HG02763 (cell line): Measurements from ENCODE around the gene TMPRSS11E.
"Not testable (repeated sequence)": the region's sequence is repeated elsewhere in the genome, so short reads cannot be mapped to it uniquely, and the experiment has no call there.

Experiments used
- ATAC-seq: cut with Tn5 transposase; IDR thresholded peaks from one replicate; pipeline ENCODE4 v1.9.1; 2021; ENCODE audit warnings: mild to moderate bottlenecking, moderate library complexity; ENCODE audit not compliant: unreplicated experiment

The TMPRSS11E gene

GRCh38 chr4:68460085-68460484 lies 12.8 kb downstream of the TMPRSS11E start:
- no peak for ATAC-seq

DNA sequence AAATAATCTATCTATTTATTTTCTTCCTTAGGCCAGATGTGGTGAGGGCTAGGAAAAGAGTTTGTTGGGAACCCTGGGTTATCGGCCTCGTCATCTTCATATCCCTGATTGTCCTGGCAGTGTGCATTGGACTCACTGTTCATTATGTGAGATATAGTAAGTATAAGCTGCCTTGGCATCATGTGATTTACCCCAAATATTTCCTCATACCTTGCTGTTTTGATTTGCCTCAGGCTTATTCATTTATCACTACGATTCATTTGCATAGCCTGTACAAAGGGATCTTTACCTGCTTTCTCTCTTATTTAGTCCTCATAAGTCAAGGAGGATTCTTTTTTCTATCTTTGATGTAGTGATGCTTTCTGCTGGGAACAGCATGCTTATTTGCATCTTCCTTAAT lies 14.5 kb downstream of the TMPRSS11E start:
- no peak for ATAC-seq

GRCh38 chr4:68462691-68463090 lies 15.4 kb downstream of the TMPRSS11E start:
- ATAC-seq = no peak

- ATAC-seq = no peak
Observed at GRCh38 chr4:68463796-68464195, 16.5 kb downstream of the TMPRSS11E start.

GRCh38 chr4:68465058-68465457 lies 17.8 kb downstream of the TMPRSS11E start:
- ATAC-seq = no peak

GRCh38 chr4:68466185-68466584 lies 18.9 kb downstream of the TMPRSS11E start:
- no peak for ATAC-seq

GRCh38 chr4:68466751-68467150 lies 19.5 kb downstream of the TMPRSS11E start:
- no peak for ATAC-seq

DNA sequence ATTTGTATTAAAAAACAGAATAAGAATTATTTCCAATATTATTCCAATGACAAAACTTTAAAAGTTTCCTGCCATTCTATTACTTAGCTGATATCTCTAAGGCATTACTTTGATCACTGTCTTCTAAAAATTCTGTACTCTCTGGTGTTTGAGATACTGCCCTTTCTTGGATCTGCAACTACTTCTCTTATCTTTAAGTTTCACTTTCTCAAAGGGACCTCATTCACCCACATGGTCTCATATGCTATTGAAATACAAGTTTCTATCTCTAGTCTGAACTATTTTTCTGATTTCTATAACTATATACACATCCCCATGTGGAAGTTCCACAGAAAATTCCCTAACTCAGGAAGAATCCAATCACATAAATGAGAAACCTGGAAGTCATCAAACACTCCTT lies 22.2 kb downstream of the TMPRSS11E start:
- ATAC-seq = peak; percentile 57

DNA sequence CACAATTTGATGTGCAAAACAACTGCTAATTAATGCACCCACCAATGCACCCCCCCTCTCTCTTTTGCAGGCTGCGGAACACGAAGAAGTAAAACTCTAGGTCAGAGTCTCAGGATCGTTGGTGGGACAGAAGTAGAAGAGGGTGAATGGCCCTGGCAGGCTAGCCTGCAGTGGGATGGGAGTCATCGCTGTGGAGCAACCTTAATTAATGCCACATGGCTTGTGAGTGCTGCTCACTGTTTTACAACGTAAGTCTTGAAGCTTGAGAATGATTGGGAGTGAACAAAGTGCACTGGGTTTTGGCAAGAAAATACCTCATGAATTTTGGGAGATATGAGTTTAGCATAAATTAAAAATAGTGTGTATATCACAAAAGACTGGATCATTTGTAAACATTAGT lies 28.9 kb downstream of the TMPRSS11E start:
- ATAC-seq = no peak

GRCh38 chr4:68489338-68489737 lies 42.1 kb downstream of the TMPRSS11E start:
- no peak for ATAC-seq

DNA sequence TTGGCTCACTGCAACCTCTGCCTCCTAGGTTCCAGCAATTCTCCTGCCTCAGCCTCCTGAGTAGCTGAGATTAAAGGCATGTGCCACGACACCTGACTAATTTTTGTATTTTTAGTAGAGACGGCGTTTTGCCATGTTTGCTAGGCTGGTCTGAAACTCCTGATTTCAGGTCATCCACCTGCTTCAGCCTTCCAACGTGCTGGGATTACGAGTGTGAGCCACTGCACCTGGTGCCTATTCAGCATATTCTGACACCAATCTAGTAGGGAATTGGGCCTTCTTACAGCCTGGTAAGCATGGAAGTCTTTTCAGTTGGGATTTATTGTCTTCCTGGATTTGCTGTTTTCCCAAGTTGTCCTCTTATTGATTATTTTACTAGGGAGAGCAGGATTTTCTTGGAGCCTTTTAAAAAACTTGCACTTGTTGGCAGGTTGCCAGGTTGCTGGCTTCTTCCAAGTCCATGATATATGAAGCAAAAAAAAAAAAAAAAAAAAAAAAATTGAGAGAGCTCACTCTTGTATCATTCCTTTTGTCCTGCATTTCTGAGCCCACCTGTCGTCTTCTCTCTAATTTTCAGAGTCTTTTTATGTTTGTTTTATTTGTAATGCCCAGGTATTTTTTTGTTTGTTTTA lies 43.7 kb downstream of the TMPRSS11E start:
- no peak for ATAC-seq

- peak; percentile 40 for ATAC-seq
Observed at GRCh38 chr4:68494688-68495087, 47.4 kb downstream of the TMPRSS11E start.

DNA sequence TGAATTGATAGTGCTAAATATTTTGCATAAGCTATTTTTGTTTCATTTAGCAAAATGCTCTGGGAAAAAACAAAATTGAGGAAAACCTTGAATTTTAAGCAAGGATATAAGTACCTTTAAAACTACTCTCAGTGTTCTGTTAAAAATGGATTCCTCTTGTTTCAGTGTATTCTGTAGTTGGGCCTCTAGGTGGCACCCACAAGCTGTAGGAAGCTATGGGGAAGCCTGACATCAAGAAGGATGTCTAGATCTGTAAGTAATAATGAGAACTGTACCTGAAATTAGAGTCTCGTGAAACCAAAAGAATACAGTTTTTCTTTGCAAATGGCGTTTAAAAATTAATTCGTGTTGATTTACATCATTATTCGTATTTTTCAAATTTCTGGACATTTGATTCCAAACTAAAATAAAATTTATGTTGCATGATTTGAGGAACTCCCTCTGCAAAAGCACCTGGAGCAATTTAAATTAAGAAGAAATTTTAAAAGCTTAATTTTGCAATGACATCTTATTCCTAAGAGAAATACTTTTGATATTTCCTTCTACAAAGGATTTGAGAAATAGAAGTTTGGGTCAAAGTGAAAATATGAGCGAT lies 51.2 kb downstream of the TMPRSS11E start:
- ATAC-seq = peak; percentile 84

DNA sequence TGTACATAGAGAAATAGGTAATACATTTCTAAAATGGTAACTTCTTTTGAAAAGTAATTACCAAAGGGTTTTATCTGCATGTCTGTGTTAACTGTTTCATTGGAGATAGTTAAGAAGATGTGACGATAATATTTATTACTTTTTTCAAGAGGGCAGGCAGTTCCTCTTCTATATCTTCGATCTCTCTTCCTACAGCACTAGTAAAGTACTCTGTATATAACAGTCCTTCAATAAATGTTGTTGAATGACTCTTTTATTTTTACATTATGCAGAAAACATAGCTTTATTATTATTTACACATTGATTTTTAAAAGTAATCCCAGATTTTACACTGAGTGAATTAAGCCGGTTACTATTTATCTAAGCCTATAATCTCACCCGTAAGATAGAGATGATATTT lies 51.8 kb downstream of the TMPRSS11E start:
- ATAC-seq = no peak

DNA sequence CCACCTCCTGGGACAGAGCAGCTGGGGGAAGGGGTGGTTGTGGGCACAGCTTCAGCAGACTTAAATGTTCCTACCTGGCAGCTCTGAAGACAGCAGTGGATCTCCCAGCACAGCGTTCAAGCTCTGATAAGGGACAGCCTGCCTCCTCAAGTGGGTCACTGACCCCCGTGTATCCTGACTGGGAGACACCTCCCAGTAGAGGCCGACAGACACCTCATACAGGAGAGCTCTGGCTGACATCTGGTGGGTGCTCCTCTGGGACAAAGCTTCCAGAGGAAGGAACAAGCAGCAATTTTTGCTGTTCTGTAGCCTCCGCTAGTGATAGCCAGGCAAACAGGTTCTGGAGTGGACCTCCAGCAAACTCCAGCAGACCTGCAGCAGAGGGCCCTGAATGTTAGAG lies 56.2 kb downstream of the TMPRSS11E start:
- not testable (repeated sequence) for ATAC-seq

DNA sequence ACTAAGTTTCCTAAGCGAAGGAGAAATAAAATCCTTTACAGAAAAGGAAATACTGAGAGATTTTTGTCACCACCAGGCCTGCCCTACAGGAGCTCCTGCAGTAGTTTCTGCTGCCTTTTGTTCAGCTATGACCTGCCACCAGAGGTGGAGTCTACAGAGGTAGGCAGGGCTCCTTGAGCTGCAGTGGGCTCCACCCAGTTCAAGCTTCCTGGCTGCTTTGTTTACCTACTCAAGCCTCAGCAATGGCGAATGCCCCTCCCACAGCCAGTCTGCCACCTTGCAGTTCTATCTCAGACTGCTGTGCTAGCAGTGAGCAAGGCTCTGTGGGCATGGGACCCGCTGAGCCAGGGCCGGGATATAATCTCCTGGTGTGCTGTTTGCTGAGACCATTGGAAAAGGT lies 57.6 kb downstream of the TMPRSS11E start:
- ATAC-seq = not testable (repeated sequence)

DNA sequence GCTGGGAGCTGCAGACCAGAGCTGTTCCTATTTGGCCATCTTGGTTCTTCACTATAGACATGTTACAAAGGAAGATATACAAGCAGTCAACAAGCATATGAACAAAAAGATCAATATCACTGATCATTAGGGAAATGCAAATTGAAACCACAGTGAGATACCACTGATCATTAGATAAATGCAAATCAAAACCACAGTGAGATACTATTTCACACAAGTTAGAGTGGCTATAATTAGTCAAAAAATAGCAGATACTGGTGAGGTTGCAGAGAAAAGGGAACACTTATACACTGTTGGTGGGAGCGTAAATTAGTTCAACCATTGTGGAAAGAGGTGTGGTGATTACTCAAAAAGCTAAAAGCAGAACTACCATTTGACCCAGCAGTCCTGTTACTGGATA lies 58.2 kb downstream of the TMPRSS11E start:
- not testable (repeated sequence) for ATAC-seq

DNA sequence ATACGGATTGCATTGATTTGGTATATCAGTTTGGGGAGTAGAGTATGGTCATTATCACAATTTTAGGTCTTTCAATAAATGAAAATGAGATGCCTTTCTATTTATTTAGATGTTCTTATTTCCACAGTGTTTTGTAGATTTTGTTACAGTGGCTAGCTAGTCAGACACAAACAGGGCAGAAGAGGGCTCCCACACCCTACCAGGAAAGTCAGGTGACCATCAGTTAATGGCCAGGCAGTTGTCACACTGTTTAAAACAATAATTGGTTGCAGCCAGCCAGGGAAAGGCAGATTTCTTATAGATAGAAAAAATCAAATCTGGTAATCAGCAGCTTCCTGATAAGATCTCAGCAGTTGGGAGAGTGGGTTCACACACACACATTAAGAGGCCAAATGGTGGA lies 71.6 kb downstream of the TMPRSS11E start:
- ATAC-seq = no peak

GRCh38 chr4:68520985-68521384 lies 73.7 kb downstream of the TMPRSS11E start:
- no peak for ATAC-seq

DNA sequence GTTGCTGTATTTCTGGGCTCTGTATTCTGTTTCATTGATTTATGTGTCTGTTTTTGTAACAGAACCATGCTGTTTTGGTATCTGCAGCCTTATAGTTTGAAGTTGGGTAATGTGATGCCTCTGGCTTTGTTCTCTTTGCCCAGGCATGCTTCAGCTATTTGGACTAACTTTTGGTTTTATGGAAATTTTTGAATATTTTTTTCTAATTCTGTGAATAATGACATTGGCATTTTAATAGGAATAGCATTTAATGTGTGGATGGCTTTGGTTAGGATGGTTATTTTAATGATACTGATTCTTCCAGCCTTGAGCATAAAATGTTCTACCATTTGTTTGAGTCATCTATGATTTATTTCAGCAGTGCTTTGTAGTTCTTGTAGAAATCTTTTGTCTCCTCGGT lies 75.0 kb downstream of the TMPRSS11E start:
- not testable (repeated sequence) for ATAC-seq

GRCh38 chr4:68535974-68536373 lies 88.7 kb downstream of the TMPRSS11E start:
- no peak for ATAC-seq

- no peak for ATAC-seq
Observed at GRCh38 chr4:68536375-68536774, 89.1 kb downstream of the TMPRSS11E start.

GRCh38 chr4:68542742-68543141 lies 95.5 kb downstream of the TMPRSS11E start:
- not testable (repeated sequence) for ATAC-seq
